HepG2 (cell line): Measurements from ENCODE around the gene FER1L5.

Experiments
- ATRX ChIP-seq: sonication (generic); formaldehyde crosslinking; IDR thresholded peaks from 2 replicates; pipeline ENCODE4 v1.4.0; 2020; ENCODE audit warnings: missing genetic modification reagents, borderline replicate concordance
- BHLHE40 ChIP-seq: IDR thresholded peaks from 2 replicates; pipeline ENCODE4 v1.6.1; 2011; ENCODE audit warnings: low read length, improper control_type of control experiment
- CTCF ChIP-seq: sonication (generic); formaldehyde crosslinking; IDR thresholded peaks from 2 replicates; pipeline ENCODE4 v1.5.0; 2020; ENCODE audit warnings: mild to moderate bottlenecking, missing genetic modification reagents, moderate library complexity
- EP300 ChIP-seq, 3 experiments: sonication (generic) in 1 of 3; formaldehyde crosslinking in 1 of 3; IDR thresholded peaks; 2 replicates each; pipeline versions ENCODE4 v1.5.1 to v1.6.1; 2011 to 2020; ENCODE audit warnings: low read depth in 2 of 3, low read length in 2 of 3, borderline replicate concordance in 1 of 3, improper control_type of control experiment in 1 of 3, mild to moderate bottlenecking in 1 of 3, missing genetic modification reagents in 1 of 3, moderate library complexity in 1 of 3
- HCFC1 ChIP-seq: fragments of 150-350 bp; IDR thresholded peaks from 2 replicates; pipeline ENCODE4 v1.6.1; 2014; ENCODE audit warnings: low read depth, low read length
- NCOR1 ChIP-seq: fragments of 200-600 bp; sonication (generic); IDR thresholded peaks from 2 replicates; pipeline ENCODE4 v1.7.0; 2017; ENCODE audit warnings: antibody characterized with exemption, low read length, borderline replicate concordance
- POLR2A ChIP-seq, 2 experiments: IDR thresholded peaks; 2 replicates each; pipeline ENCODE4 v1.6.1; 2011; ENCODE audit warnings: low read depth in 2 of 2, low read length in 2 of 2, mild to moderate bottlenecking in 1 of 2, moderate library complexity in 1 of 2; ENCODE audit not compliant: insufficient read depth in 1 of 2
- RAD21 ChIP-seq: fragments of 450-650 bp; formaldehyde crosslinking; IDR thresholded peaks from 2 replicates; pipeline ENCODE4 v1.5.0; 2020; ENCODE audit warnings: mild to moderate bottlenecking
- SMARCE1 ChIP-seq: fragments of 450-650 bp; IDR thresholded peaks from 2 replicates; pipeline ENCODE4 v1.6.1; 2017; ENCODE audit warnings: borderline replicate concordance
- SP1 ChIP-seq, 2 experiments: fragments of 450-650 bp in 1 of 2; sonication (generic) in 1 of 2; formaldehyde crosslinking in 1 of 2; IDR thresholded peaks; 2 replicates each; pipeline versions ENCODE4 v1.4.0 to v1.6.1; 2016 to 2020; ENCODE audit warnings: missing genetic modification reagents in 1 of 2
- ZBTB7A ChIP-seq: sonication (generic); formaldehyde crosslinking; IDR thresholded peaks from 2 replicates; pipeline ENCODE4 v1.8.0; 2022; ENCODE audit warnings: mild to moderate bottlenecking, missing genetic modification reagents

- TF ChIP-seq ZBTB7A (CRISPR knock-in tag) (no peak), RAD21 (CRISPR knock-in tag) (0 out of 2 replicates have a peak, but pooled peaks have one; percentile 28), HCFC1 (no peak), ATRX (CRISPR knock-in tag) (no peak), NCOR1 (no peak), SMARCE1 (no peak), EP300 (IDR thresholded peaks at IDR 0.05; ENCODE audit: low read depth in 2 of 2, low read length in 2 of 2) (no peak), EP300 (CRISPR knock-in tag; IDR thresholded peaks at IDR 0.05; ENCODE audit: borderline replicate concordance) (no peak; the same call in 1 of the 2 replicates), BHLHE40 (no peak), CTCF (CRISPR knock-in tag) (peak; percentile 21; the same call in 1 of the 2 replicates), POLR2A (IDR thresholded peaks at IDR 0.05; ENCODE audit: insufficient read depth in 1 of 2, low read depth in 2 of 2, low read length in 2 of 2) (no peak), SP1 (IDR thresholded peaks at IDR 0.05) (no peak), SP1 (CRISPR knock-in tag; IDR thresholded peaks at IDR 0.05) (no peak)
These were observed 20.0 kb upstream of the FER1L5 start for GRCh38 chr2:96622544-96622943.
